SU-DHL-6 (cell line): ENCODE data around the gene PAFAH1B1.

ENCODE experiments used
- EZH2phosphoT487 ChIP-seq: fragments of 200-600 bp; sonication (generic), shearing (Covaris generic); conservative IDR thresholded peaks from 2 replicates; pipeline ENCODE4 v1.6.1; 2018; ENCODE audit warnings: mild to moderate bottlenecking, antibody characterized with exemption, low read length, moderate library complexity, mixed read lengths
- TF ChIP-seq, protein P1 (sequence below): fragments of 200-600 bp; sonication (generic); IDR thresholded peaks from one replicate; pipeline ENCODE4 v1.5.1; 2017; ENCODE audit warnings: antibody characterized with exemption, mild to moderate bottlenecking, low read length, moderate library complexity; ENCODE audit not compliant: insufficient read depth, poor library complexity, severe bottlenecking

DNA sequence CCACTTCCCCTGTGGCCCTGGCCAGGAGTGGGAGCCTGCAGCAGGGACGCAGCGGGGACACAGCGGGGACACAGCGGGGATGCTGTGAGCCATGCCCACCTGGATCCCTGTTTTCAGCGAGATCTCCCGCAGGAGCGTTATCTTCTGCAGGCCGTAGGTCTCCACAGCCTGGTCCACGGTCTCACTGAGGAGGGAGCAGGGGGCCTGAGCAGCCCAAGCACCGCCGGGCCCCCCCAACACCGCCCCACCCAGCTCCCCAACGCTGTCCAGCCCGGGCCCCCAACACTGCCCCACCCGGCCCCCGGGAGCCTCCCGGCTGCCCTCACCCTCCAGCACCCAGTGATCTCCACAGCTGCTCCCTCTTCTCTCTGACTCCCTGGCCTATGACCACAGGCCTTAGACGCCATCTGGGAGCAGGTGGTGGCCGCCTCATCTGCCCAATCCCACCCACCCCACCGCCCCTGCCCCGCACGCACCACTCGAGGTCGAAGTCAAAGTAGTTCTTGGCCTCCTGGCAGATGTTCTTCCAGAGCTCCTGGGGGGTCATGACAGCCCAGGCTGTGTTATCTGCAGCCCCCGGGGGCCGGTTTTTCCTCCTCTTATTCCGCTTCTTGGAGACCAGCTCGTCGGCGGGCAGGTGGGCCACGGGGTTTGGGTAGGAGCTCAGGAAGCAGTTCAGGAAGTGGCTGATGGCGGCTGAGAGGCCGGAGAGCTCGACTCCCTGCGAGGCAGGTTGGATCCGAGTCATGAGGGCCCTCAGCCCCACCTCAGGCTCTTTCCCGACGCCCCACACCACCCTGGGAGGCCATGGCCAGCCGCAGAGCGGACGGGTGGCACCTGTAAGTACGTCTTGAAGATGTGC lies 101.2 kb downstream of the PAFAH1B1 start:
- TF ChIP-seq, protein P1, sequence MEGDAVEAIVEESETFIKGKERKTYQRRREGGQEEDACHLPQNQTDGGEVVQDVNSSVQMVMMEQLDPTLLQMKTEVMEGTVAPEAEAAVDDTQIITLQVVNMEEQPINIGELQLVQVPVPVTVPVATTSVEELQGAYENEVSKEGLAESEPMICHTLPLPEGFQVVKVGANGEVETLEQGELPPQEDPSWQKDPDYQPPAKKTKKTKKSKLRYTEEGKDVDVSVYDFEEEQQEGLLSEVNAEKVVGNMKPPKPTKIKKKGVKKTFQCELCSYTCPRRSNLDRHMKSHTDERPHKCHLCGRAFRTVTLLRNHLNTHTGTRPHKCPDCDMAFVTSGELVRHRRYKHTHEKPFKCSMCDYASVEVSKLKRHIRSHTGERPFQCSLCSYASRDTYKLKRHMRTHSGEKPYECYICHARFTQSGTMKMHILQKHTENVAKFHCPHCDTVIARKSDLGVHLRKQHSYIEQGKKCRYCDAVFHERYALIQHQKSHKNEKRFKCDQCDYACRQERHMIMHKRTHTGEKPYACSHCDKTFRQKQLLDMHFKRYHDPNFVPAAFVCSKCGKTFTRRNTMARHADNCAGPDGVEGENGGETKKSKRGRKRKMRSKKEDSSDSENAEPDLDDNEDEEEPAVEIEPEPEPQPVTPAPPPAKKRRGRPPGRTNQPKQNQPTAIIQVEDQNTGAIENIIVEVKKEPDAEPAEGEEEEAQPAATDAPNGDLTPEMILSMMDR, result no peak
- TF ChIP-seq EZH2phosphoT487, result no peak
